ENCODE results near the gene G3BP2. TPM values are rescaled to one million over a fixed set of nuclear protein-coding genes. Genes with fewer than 3 reads are reported as not detected.

The G3BP2 gene
- total and polyA plus RNA-seq, 2 donors (not counting 1 experiment from before 2014, with no cell fraction given) = 33.0 to 154 TPM

DNA sequence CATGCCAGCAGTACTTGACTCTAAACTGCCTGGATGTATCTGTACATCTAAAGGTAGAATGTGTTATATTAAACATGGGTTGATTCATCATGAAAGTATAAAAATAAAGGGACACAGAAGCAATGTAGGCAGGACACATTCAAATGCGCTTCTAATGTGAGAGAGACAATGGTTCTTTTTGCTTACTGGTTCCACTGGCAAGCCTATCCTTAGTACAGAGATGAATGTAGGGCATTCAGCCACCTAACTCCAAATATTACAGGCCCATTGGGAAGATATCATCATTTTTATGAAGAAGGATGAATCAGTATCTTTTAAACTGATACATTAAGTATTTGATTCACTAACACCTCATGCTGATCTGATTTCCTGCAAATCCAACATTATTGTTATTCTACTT lies 60.9 kb downstream of the G3BP2 start:
- no peak for TF ChIP-seq EZH2 (IDR thresholded peaks at IDR 0.05; ENCODE audit: borderline replicate concordance, insufficient read depth, low read depth, low read length, poor library complexity, severe bottlenecking)
- TF ChIP-seq, protein P1, sequence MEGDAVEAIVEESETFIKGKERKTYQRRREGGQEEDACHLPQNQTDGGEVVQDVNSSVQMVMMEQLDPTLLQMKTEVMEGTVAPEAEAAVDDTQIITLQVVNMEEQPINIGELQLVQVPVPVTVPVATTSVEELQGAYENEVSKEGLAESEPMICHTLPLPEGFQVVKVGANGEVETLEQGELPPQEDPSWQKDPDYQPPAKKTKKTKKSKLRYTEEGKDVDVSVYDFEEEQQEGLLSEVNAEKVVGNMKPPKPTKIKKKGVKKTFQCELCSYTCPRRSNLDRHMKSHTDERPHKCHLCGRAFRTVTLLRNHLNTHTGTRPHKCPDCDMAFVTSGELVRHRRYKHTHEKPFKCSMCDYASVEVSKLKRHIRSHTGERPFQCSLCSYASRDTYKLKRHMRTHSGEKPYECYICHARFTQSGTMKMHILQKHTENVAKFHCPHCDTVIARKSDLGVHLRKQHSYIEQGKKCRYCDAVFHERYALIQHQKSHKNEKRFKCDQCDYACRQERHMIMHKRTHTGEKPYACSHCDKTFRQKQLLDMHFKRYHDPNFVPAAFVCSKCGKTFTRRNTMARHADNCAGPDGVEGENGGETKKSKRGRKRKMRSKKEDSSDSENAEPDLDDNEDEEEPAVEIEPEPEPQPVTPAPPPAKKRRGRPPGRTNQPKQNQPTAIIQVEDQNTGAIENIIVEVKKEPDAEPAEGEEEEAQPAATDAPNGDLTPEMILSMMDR (IDR thresholded peaks at IDR 0.05) = no peak
- Mint-ChIP-seq H3K27ac (no peak overlapping the region), H3K4me1 (no peaks in the 10 kb centered on the region), H3K27me3 (no peaks in the 10 kb centered on the region), H3K4me3 (no peak overlapping the region), H3K9me3 (ENCODE audit: insufficient read depth) (no peaks in the 10 kb centered on the region)
- peaks cover 0 to 4% (median 0%) of the 10 kb centered on the region in 3 donors for H3K9me3 ChIP-seq (ENCODE audit: control extremely low read depth in 1 of 3, control insufficient read depth in 2 of 3, insufficient read depth in 1 of 3, low read length in 2 of 3)
- H3K9ac ChIP-seq (ENCODE audit: low read length) = no peak overlapping the region
- no peaks in the 10 kb centered on the region for H3K79me2 ChIP-seq (ENCODE audit: control insufficient read depth, insufficient read depth, low read length)
- no peaks in the 10 kb centered on the region for H3K36me3 ChIP-seq (replicated peaks in 1 of 2; ENCODE audit: control extremely low read depth in 1 of 2, control insufficient read depth in 1 of 2, extremely low read depth in 1 of 2, insufficient read depth in 2 of 2, low read length in 1 of 2)
- no peaks in the 10 kb centered on the region for H4K20me1 ChIP-seq (ENCODE audit: control insufficient read depth, insufficient read depth, low read length, poor library complexity, severe bottlenecking)
- no peak overlapping the region for H3K4me3 ChIP-seq (ENCODE audit: control extremely low read depth in 1 of 5, extremely low read depth in 1 of 5, insufficient read depth in 1 of 5, low read depth in 2 of 5, low read length in 4 of 5)
- DNase-seq = no peak
- no CpG with 5 or more reads among the region's 1 CpG for WGBS (ENCODE audit: insufficient coverage)
- H3K27me3 ChIP-seq (replicated peaks in 1 of 4; ENCODE audit: control extremely low read depth in 1 of 4, control insufficient read depth in 3 of 4, insufficient read depth in 4 of 4, low read length in 3 of 4) = no peaks in the 10 kb centered on the region
- ATAC-seq (ENCODE audit: low read depth) = no peak
- POLR2A ChIA-PET = no interaction called here
- no peak overlapping the region for H2AFZ ChIP-seq (ENCODE audit: insufficient read depth, low read depth, low read length, poor library complexity, severe bottlenecking)
- intact Hi-C loops (cut with micrococcal nuclease) = no loop called here
- no peaks in the 10 kb centered on the region for H3K4me1 ChIP-seq (ENCODE audit: control insufficient read depth in 2 of 2, insufficient read depth in 2 of 2, low read length in 2 of 2)
- CTCF ChIA-PET = no interaction called here
- H3K4me2 ChIP-seq (replicated peaks; ENCODE audit: low read depth, low read length, poor library complexity, severe bottlenecking) = no peak overlapping the region
- no peak overlapping the region for H3K27ac ChIP-seq (ENCODE audit: low read length in 2 of 2)

DNA sequence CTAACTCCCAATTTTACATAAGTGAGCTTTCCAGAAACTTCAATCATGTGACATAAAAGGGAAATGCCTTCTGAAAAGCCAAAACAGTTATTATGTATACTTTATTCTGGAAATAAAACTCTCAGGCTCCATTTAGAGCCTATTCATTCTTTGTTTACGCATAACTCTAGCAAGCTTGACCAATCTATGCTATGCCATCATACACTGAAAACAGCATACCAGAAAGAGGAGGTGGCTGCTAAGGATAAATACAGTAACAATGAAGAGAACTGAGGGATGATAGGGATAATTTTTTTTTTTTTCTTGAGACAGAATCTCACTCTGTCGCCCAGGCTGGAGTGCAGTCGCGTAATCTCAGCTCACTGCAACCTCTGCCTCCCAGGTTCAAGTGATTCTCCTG lies 67.3 kb downstream of the G3BP2 start:
- WGBS (ENCODE audit: insufficient coverage) = no CpG with 5 or more reads among the region's 4 CpGs
- Histone ChIP-seq H3K27ac (ENCODE audit: low read length in 2 of 2) (no peak overlapping the region), H3K27me3 (replicated peaks in 1 of 4; ENCODE audit: control extremely low read depth in 1 of 4, control insufficient read depth in 3 of 4, insufficient read depth in 4 of 4, low read length in 3 of 4) (no peaks in the 10 kb centered on the region), H3K36me3 (replicated peaks in 1 of 2; ENCODE audit: control extremely low read depth in 1 of 2, control insufficient read depth in 1 of 2, extremely low read depth in 1 of 2, insufficient read depth in 2 of 2, low read length in 1 of 2) (no peaks in the 10 kb centered on the region), H3K4me1 (ENCODE audit: control insufficient read depth in 2 of 2, insufficient read depth in 2 of 2, low read length in 2 of 2) (no peaks in the 10 kb centered on the region), H3K9me3 (ENCODE audit: control extremely low read depth in 1 of 3, control insufficient read depth in 2 of 3, insufficient read depth in 1 of 3, low read length in 2 of 3) (no peaks in the 10 kb centered on the region), H3K79me2 (ENCODE audit: control insufficient read depth, insufficient read depth, low read length) (no peaks in the 10 kb centered on the region), H2AFZ (ENCODE audit: insufficient read depth, low read depth, low read length, poor library complexity, severe bottlenecking) (no peak overlapping the region), H3K4me3 (ENCODE audit: control extremely low read depth in 1 of 5, extremely low read depth in 1 of 5, insufficient read depth in 1 of 5, low read depth in 2 of 5, low read length in 4 of 5) (no peak overlapping the region), H3K4me2 (replicated peaks; ENCODE audit: low read depth, low read length, poor library complexity, severe bottlenecking) (no peak overlapping the region), H3K9ac (ENCODE audit: low read length) (no peak overlapping the region), H4K20me1 (ENCODE audit: control insufficient read depth, insufficient read depth, low read length, poor library complexity, severe bottlenecking) (no peaks in the 10 kb centered on the region)
- Mint-ChIP-seq H3K4me3 (no peak overlapping the region), H3K4me1 (no peaks in the 10 kb centered on the region), H3K9me3 (ENCODE audit: insufficient read depth) (no peaks in the 10 kb centered on the region), H3K27me3 (peaks cover 3% of the 10 kb centered on the region), H3K27ac (no peak overlapping the region)
- POLR2A ChIA-PET = no interaction called here
- no peak for TF ChIP-seq EZH2 (IDR thresholded peaks at IDR 0.05; ENCODE audit: borderline replicate concordance, insufficient read depth, low read depth, low read length, poor library complexity, severe bottlenecking)
- TF ChIP-seq, protein P1 (IDR thresholded peaks at IDR 0.05) = no peak
- CTCF ChIA-PET = interaction anchor here (0.7 kb wide), 2 partner anchors 24 to 36 kb away, joined by 3 to 4 read pairs; partner anchors contain the start of gene CDKL2
- DNase-seq (no peak), ATAC-seq (ENCODE audit: low read depth) (no peak)
- intact Hi-C loops (cut with micrococcal nuclease) = no loop called here

All from B cell (primary cell).